ENCODE results near the gene ST6GALNAC1.
A peak's percentile ranks its signal among the peaks of the same experiment; 100 is the strongest.

Gene ST6GALNAC1

DNA sequence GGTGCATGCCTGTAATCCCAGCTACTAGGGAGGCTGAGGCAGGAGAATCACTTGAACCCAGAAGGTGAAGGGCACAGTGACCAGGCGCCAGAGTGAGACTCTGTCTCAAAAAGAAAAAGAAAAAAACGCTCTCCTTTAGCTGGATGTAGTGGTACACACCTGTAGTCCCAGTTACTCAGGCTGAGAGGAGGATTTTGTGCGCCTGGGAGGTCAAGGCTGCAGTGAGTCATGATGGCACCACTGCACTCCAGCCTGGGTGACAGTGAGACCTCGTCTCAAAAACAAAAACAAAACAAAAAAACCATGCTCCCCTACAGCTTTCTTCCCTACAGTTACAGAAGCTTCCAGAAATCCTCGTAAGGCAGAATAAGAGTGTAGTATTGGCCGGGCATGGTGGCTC, 33.1 kb upstream of the ST6GALNAC1 start:
- no peak for DNase-seq (ENCODE audit: low read depth in 2 of 3, low spot score in 1 of 3)

- DNase-seq (ENCODE audit: low read depth in 2 of 3, low spot score in 1 of 3): no peak
Observed at GRCh38 chr17:76675648-76676047, 32.1 kb upstream of the ST6GALNAC1 start.

GRCh38 chr17:76674600-76674999, 31.0 kb upstream of the ST6GALNAC1 start:
- DNase-seq (ENCODE audit: low read depth in 2 of 3, low spot score in 1 of 3): no peak

DNA sequence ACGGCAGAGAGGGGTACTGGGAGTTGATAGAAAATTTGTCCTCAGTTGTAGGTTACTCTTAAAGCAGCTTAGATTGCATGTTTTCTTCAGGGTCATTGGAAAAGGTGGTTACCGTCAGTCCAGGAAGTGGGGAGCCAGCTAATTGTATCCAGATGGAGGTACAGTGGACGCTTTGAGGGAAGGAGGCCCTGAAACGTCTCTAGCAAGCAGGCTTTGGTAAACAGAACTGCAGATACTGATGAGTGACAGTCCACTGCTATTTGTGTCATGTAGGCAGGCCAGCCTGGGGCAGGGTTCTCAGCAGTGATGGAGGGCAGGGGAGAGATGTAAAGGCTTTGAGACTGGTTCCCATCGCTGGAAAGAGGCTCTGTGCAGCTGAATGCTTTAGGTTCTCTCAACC, 30.2 kb upstream of the ST6GALNAC1 start:
- no peak for DNase-seq (ENCODE audit: low read depth in 2 of 3, low spot score in 1 of 3)

DNA sequence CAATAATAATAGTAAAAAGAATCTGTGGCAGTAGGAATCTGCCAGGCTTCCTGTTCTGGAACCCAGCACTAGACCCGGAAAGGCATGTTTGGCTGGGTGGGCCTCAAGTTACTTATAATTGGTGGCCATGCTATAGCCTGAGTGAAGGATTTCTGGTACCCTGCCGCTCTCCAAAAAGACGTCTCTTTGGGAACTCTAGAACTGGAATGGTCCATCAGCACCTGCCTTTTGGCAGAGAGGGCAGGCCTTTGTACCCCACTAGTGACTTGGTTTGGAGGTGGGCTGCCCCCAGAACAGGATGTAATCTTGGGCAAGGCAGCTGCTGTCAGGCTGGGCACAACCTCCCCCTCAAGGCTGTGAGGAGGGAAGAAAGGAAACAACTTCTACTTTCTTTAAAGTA, 29.3 kb upstream of the ST6GALNAC1 start:
- DNase-seq (ENCODE audit: low read depth in 2 of 3, low spot score in 1 of 3): no peak

- no peak for DNase-seq (ENCODE audit: low read depth in 2 of 3, low spot score in 1 of 3)
Observed at GRCh38 chr17:76672270-76672851, 28.8 kb upstream of the ST6GALNAC1 start.

- no peak for DNase-seq (ENCODE audit: low read depth in 2 of 3, low spot score in 1 of 3)
Observed at GRCh38 chr17:76671912-76672262, 28.3 kb upstream of the ST6GALNAC1 start.

GRCh38 chr17:76671123-76671911, 27.8 kb upstream of the ST6GALNAC1 start:
- DNase-seq (ENCODE audit: low read depth in 2 of 3, low spot score in 1 of 3): peak; percentile 98 to 99 (median 99)

DNA sequence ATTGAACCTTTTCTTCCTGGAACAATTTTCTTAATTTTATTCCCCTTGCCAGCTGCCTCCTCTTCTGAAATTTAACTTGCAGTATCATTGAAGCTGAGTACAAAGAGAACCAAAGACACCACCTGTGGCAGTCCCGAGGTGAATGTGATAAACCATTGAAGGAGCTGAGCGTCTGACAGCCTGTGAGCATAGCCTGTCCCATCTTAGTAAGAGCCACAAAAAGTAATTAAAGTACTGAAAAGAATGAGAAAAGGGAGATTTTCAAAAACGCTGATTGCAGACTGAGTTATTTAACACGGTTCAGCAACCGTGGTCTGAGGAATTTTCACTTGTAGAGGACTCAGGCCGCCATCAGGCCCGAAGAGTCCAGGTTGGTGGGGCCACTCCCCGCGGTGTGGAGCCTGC, 27.2 kb upstream of the ST6GALNAC1 start:
- DNase-seq (ENCODE audit: low read depth in 2 of 3, low spot score in 1 of 3): no peak

DNA sequence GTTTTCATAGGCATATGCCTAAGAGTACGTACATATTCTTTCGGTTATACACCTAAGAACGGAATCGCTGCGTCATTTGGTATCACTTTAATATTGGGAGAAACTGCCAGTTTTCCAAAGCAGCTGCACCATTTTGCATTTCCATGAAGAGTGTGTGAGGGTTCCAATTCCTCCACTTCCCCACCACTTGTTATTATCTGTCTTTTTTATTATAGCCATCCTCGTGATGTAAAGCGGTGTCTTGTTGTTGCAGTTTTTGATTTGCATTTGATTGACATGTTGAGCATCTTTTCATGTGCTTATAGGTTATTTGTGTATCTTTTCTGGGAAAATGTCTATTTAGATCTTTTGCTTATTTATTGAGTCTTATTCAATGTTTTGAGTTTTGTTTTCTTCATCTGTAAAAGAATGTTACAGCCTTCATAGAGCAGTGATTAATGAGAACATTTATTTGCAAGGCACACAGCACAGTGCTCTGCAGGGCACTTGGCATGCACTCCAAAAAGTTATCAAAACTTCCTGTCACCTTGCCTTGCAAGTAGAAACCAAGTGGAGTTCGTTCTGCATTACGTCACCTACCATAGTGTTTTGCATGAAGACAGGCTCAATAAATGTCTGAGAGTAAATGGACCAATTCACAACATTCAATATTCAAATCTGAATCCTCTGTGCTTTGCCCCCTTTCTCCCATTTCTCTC, 26.6 kb upstream of the ST6GALNAC1 start:
- DNase-seq (ENCODE audit: low read depth in 2 of 3, low spot score in 1 of 3): no peak

GRCh38 chr17:76667786-76668453, 24.4 kb upstream of the ST6GALNAC1 start:
- no peak for DNase-seq (ENCODE audit: low read depth in 2 of 3, low spot score in 1 of 3)

DNA sequence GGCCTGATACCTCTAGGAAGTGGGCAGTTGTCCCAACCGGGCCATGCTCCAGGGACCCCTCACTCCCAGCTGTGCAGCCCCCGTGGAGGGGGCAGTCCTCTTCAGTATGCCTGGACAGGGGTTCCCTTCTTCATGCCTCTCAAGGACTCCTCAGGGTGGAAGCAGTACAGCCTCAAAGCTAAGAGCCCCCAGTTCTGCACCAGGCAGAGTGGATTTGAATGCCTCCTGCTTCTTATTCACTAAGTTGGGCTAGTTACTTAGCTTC, 23.9 kb upstream of the ST6GALNAC1 start:
- DNase-seq (ENCODE audit: low read depth in 2 of 3, low spot score in 1 of 3): no peak

DNA sequence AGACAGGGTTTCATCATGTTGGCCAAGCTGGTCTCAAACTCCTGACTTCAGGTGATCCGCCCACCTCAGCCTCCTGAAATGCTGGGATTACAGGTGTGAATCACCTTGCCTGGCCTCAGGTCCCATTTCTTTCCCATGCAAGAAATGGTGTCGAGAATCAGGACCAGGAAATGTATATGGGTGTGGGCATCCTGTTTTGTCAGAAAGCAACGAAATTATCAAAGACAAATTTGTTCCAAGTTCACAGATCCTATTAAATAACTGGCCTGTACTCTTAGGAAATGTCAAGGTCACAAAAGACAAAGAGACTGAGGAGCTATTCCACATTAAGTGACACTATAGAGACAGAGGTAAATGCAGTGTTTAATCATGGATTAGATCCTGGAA, 17.1 kb upstream of the ST6GALNAC1 start:
- no peak for DNase-seq (ENCODE audit: low read depth in 2 of 3, low spot score in 1 of 3)

DNA sequence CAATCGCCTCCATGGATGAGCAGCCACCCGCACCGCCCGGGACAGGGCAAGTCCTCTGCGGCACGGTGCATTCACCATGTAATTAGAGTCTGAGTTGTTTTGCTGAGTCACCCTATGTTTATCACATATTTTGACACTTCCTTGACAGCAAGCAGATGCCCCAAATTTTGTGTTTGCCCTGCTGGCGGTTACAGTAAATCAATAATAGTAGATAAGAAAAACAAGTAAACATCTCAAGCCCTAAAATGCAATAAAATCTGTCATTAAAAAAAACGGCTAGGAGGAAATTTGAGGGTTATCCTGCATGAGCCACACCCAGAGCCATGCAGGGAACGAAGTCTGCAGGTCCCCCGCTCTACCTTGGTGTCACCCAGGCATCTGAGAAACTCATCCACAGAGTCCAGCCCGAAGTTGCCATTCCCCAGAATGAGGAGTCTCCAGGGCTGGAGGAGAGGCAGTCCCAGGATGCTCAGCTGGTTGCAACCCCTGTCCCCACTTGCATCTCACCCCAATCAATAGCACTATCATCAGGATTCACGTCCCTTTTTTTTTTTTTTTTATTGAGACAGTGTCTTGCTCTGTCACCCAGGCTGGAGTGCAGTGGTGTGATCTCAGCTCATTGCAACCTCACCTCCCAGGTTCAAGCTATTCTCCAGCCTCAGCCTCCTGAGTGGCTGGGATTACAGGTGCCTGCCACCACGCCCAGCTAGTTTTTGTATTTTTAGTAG, 16.5 kb upstream of the ST6GALNAC1 start:
- DNase-seq (ENCODE audit: low read depth in 2 of 3, low spot score in 1 of 3): no peak

- no peak for DNase-seq (ENCODE audit: low read depth in 2 of 3, low spot score in 1 of 3)
Observed at GRCh38 chr17:76658242-76658662, 14.7 kb upstream of the ST6GALNAC1 start.

- no peak for DNase-seq (ENCODE audit: low read depth in 2 of 3, low spot score in 1 of 3)
Observed at GRCh38 chr17:76657505-76658241, 14.1 kb upstream of the ST6GALNAC1 start.

GRCh38 chr17:76654408-76654807, 10.9 kb upstream of the ST6GALNAC1 start:
- DNase-seq (ENCODE audit: low read depth in 2 of 3, low spot score in 1 of 3): no peak

GRCh38 chr17:76650504-76650903, 6.9 kb upstream of the ST6GALNAC1 start:
- DNase-seq (ENCODE audit: low read depth in 2 of 3, low spot score in 1 of 3): no peak

DNA sequence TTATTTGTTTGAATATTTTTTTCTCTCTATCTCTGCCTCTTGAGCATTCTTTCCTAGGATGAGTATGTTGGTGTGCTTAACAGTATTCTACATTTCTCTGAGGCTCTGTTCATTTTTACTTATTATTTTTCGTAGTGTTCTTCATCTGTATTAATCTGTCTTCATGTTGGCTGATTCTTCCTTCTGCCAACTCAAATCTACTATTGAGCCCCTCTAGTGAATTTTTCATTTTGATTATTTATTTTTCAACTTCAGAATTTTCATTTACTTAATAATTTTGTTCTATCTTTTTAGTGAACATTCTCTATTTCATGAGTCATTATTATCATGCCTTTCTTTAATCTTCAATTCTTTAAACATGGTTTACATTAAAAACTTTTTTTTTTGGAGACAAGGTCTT, 3.2 kb upstream of the ST6GALNAC1 start:
- DNase-seq (ENCODE audit: low read depth in 2 of 3, low spot score in 1 of 3): no peak

DNA sequence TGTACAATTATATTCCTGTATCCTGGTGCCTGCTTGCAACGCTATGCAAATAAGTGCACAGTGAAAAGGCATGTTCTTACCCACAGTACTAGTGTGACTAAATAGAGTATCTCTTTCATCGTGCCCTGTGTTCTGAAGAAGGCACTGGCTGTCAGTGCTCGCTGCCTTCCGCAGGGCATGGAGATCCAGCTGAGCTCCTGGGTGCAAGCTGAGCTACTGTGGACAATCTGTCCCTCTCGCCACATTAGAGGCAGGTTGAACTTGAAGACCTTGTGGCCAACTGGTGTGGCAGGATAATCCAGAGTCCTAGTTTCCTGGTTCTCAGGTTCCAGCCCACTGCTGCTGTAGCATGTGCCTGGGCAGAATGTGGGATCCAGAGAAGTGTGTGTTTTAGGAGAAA, 1.9 kb upstream of the ST6GALNAC1 start:
- DNase-seq (ENCODE audit: low read depth in 2 of 3, low spot score in 1 of 3): no peak

DNA sequence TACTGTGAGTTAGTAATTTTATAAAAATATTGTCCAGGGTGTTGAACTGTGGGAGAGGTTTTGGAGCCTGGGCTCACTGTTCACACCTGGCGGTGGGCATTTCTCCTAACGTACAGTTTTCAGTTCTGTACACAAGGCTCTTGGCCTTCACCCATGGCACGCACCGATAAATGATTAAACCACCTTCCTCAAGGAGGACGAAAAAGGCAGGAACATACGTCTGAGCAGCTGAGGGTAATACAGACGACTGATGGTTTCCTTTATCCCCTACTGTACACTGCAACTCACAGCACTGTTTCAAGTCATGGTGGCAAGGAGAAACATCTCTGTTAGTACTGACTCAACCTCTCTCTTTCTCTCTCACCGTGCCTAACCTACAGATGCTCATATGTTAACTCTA, 1.4 kb upstream of the ST6GALNAC1 start:
- no peak for DNase-seq (ENCODE audit: low read depth in 2 of 3, low spot score in 1 of 3)

Measured in stimulated activated CD4-positive, alpha-beta T cell treated with anti-CD3 and anti-CD28 coated beads, Interleukin-12 subunit alpha, Interleukin-12 subunit beta, amount 100 ng/mL, for 48 hours (primary cell).